Thyroid gland (tissue), 4 donors: ENCODE data around the gene ANKRD6. TPM values are rescaled to one million over a fixed set of nuclear protein-coding genes. Genes with fewer than 3 reads are reported as not detected.

ENCODE experiments used
- DNase-seq, 2 donors: peaks; one replicate each; pipeline ENCODE4 v3.0.0-alpha.2; 2019
- H3K27ac ChIP-seq, 3 donors: fragments of 200-600 bp; sonication (generic); 1 replicate in 2 of 3; 2 replicates in 1 of 3; pipeline ENCODE4 v1.5.1; 2016 to 2019; ENCODE audit warnings: mild to moderate bottlenecking in 1 of 3, moderate library complexity in 1 of 3
- H3K27me3 ChIP-seq: fragments of 200-600 bp; sonication (generic); one replicate; pipeline ENCODE4 v1.5.1; 2019
- H3K36me3 ChIP-seq, 2 donors: fragments of 200-600 bp; sonication (generic); one replicate each; pipeline ENCODE4 v1.5.1; 2016 to 2019
- H3K4me1 ChIP-seq, 2 donors: fragments of 200-600 bp; sonication (generic); one replicate each; pipeline ENCODE4 v1.5.1; 2017 to 2019
- H3K4me3 ChIP-seq, 3 donors: fragments of 200-600 bp; sonication (generic); replicated peaks in 1 of 3; 1 replicate in 2 of 3; 2 replicates in 1 of 3; pipeline ENCODE4 v1.5.1; 2016; ENCODE audit warnings: mild to moderate bottlenecking in 1 of 3
- H3K9me3 ChIP-seq: fragments of 200-600 bp; sonication (generic); one replicate; pipeline ENCODE4 v1.5.1; 2017
- CTCF ChIP-seq, 6 experiments: fragments of 200-600 bp in 3 of 6; fragments of 450-650 bp in 3 of 6; sonication (generic) in 3 of 6; IDR thresholded peaks; one replicate each; pipeline ENCODE4 v1.5.1; 2016 to 2019; ENCODE audit warnings: antibody characterized with exemption in 6 of 6, mild to moderate bottlenecking in 2 of 6, inconsistent platforms in 1 of 6, moderate library complexity in 1 of 6
- POLR2A ChIP-seq, 2 donors: fragments of 450-650 bp; IDR thresholded peaks; one replicate each; pipeline ENCODE4 v1.6.1; 2017; ENCODE audit warnings: antibody characterized with exemption in 2 of 2, mild to moderate bottlenecking in 2 of 2, moderate library complexity in 1 of 2
- WGBS, 2 donors: methylation state at CpG; one replicate each; pipeline ENCODE4 v1.1.5; 2017; 5-methylcytosine and 5-hydroxymethylcytosine counted together
- intact Hi-C: fragments of 100-400 bp; cut with DNase I; formaldehyde crosslinking; loops from one replicate; pipeline ENCODE4 v1.15.1; 2023
- small RNA-seq: library from RNA; depleted of rRNA; stranded (forward); fragments of <200 nt; gene quantifications from one replicate; pipeline ENCODE3, GENCODE V24; 2016
- total RNA-seq, 4 donors: library from RNA; depleted of rRNA; stranded (reverse); fragments of >200 nt; gene quantifications; one replicate each; pipeline ENCODE4 v1.2.3, GENCODE V29; 2016

Gene ANKRD6
- total RNA-seq, 4 donors from 2014 or later, result 18.2 to 50.6 (median 20.6) TPM

GRCh38 chr6:89680551-89680950 lies 247.6 kb downstream of the ANKRD6 start:
- TF ChIP-seq POLR2A (IDR thresholded peaks at IDR 0.05) (no peak), CTCF (IDR thresholded peaks at IDR 0.05) (no peak)
- Histone ChIP-seq H3K4me1 (no peaks in the 10 kb centered on the region), H3K27me3 (no peaks in the 10 kb centered on the region), H3K4me3 (no peak overlapping the region), H3K9me3 (no peaks in the 10 kb centered on the region), H3K36me3 (peaks cover 75 to 78% of the 10 kb centered on the region in 2 donors), H3K27ac (no peak overlapping the region)
- DNase-seq, result no peak
- WGBS, 2 donors, result 90 to 96% methylated on average over 4 to 7 of the region's 7 CpGs
- intact Hi-C loops, result no loop called here

- intact Hi-C loops, result no loop called here
- no peak overlapping the region for H3K4me3 ChIP-seq
- no peaks in the 10 kb centered on the region for H3K4me1 ChIP-seq
- no peak overlapping the region for H3K27ac ChIP-seq
- WGBS, 2 donors, result 92 to 98% methylated on average over 10 of the region's 10 CpGs
- no peaks in the 10 kb centered on the region for H3K9me3 ChIP-seq
- DNase-seq, result no peak
- no peak for TF ChIP-seq CTCF (IDR thresholded peaks at IDR 0.05)
- TF ChIP-seq POLR2A (IDR thresholded peaks at IDR 0.05), result no peak
- peaks cover 79% of the 10 kb centered on the region in 2 donors for H3K36me3 ChIP-seq
- H3K27me3 ChIP-seq, result no peaks in the 10 kb centered on the region
These were observed 249.1 kb downstream of the ANKRD6 start for GRCh38 chr6:89681983-89682564.

GRCh38 chr6:89682991-89683390 lies 250.0 kb downstream of the ANKRD6 start:
- H3K4me3 ChIP-seq, result no peak overlapping the region
- H3K9me3 ChIP-seq, result no peaks in the 10 kb centered on the region
- intact Hi-C loops, result no loop called here
- WGBS, 2 donors, result 94 to 97% methylated on average over 1 of the region's 1 CpG
- no peaks in the 10 kb centered on the region for H3K27me3 ChIP-seq
- no peaks in the 10 kb centered on the region for H3K4me1 ChIP-seq
- TF ChIP-seq POLR2A (IDR thresholded peaks at IDR 0.05) (no peak), CTCF (IDR thresholded peaks at IDR 0.05) (no peak)
- DNase-seq, result no peak
- peaks cover 79% of the 10 kb centered on the region in 2 donors for H3K36me3 ChIP-seq
- H3K27ac ChIP-seq, result no peak overlapping the region

Small RNA genes lying within 50 kb of the gene (small RNA-seq; reads per million reads assigned to genes)
- not detected for gene RN7SL11P

Other genes with a start within 250 kb of the ANKRD6 start
- not detected for gene GABRR1, start 215.8 kb upstream of the ANKRD6 start, total RNA-seq
- 1 to 10 TPM in 1 of 4 donors, under 1 TPM in 3; 0.42 to 2.1 (median 0.56) TPM for gene GABRR2, start 117.9 kb upstream of the ANKRD6 start, total RNA-seq
- 10 to 100 TPM; 49.8 to 63.1 (median 51.9) TPM for gene UBE2J1, start 80.4 kb upstream of the ANKRD6 start, total RNA-seq
- 10 to 100 TPM; 49.8 to 73.0 (median 62.2) TPM for gene RRAGD, start 20.9 kb upstream of the ANKRD6 start, total RNA-seq
- 10 to 100 TPM; 28.7 to 38.5 (median 31.2) TPM for gene LYRM2, start 205.6 kb downstream of the ANKRD6 start, total RNA-seq